HG03108 (cell line): ENCODE results near the gene ZFR2.
"Not testable (repeated sequence)": the region's sequence is repeated elsewhere in the genome, so short reads cannot be mapped to it uniquely, and the experiment has no call there.

Source experiments
- ATAC-seq: cut with Tn5 transposase; IDR thresholded peaks from one replicate; pipeline ENCODE4 v1.9.1; 2021; ENCODE audit warnings: moderate library complexity; ENCODE audit not compliant: unreplicated experiment

The ZFR2 gene

DNA sequence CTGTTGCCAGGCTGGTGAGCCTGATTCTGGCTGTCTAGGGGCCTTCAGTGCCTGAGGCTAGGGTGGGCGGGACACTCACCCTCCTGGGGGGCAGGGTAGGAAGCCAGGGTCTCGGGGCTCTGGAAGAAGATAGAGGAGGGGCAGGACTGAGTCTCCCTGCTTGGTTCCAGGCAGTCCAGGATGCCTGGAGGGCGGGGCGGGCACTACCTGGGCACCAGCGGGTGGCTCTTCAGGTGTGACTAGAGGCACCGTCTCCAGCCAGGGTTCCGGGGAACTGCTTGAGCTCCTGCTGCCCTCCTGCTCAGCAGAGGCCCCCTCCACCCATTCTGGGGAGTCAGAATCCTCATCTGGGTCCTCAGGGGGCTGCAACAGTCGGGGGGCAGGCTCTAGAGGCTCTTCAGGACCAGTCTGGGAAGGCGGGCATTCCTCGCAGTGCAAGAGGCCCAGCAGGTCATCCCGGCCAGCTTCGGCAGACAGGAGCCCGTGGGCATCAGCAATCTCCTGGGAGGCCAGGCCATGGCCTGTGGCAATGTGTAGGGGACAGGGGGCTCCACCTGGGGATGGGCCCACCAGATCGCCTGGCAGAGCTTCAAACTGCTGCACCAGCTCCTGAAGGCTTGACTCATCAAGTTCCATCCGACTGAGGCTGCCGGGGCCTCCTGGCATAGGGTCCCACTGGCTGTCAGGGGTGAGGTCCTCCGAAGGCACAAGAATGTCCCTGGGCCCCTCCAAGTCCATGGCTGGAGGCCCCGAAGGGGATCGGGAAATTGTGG is 109.2 kb downstream of the ZFR2 start:
- no peak for ATAC-seq

DNA sequence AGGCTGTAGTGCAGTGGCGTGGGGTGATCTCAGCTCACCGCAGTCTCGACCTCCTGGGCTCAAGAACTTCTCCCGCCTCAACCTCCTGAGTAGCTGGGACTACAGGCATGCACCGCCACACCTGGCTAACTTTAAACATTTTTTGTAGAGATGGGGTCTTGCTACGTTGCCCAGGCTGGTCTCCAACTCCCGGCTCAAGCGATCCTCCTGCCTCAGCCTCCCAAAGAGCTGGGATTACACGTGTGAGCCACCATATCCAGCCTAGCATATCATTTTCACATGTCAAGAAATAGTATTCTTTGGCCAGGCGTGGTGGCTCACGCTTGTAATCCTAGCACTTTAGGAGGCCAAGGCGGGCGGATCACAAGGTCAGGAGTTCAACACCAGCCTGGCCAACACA is 110.5 kb downstream of the ZFR2 start:
- not testable (repeated sequence) for ATAC-seq

DNA sequence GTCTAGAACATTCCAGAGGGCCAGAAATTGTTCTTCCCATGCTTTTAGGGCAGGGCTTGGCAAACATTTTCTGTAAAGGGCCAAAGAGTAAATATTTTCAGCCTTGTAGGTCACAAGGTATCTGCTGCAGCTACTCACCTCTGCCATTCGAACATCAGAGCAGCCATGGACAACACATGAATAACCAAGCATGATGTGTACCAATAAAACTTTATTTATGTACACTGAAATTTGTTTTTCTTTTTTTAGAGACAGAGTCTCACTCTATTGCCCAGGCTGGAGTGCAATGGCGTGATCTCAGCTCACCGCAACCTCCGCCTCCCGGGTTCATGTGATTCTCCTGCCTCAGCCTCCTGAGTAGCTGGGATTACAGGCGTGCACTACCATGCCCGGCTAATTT is 111.1 kb downstream of the ZFR2 start:
- not testable (repeated sequence) for ATAC-seq
